IPS-18a (cell line): ENCODE measurements around the gene SLC6A4.
"Not testable (repeated sequence)": the region's sequence is repeated elsewhere in the genome, so short reads cannot be mapped to it uniquely, and the experiment has no call there.

ENCODE experiments used
- H3K27ac ChIP-seq: one replicate; pipeline ENCODE4 v1.5.1; 2013; ENCODE audit warnings: low read length
- H3K27me3 ChIP-seq: one replicate; pipeline ENCODE4 v1.6.1; 2013; ENCODE audit warnings: mild to moderate bottlenecking, low read length; ENCODE audit not compliant: control insufficient read depth, insufficient read depth
- H3K36me3 ChIP-seq: one replicate; pipeline ENCODE4 v1.6.1; 2013; ENCODE audit warnings: low read depth, low read length; ENCODE audit not compliant: control insufficient read depth
- H3K4me1 ChIP-seq: one replicate; pipeline ENCODE4 v1.6.1; 2013; ENCODE audit warnings: low read depth, low read length; ENCODE audit not compliant: control insufficient read depth
- H3K4me3 ChIP-seq: one replicate; pipeline ENCODE4 v1.5.1; 2013; ENCODE audit warnings: low read length
- H3K9ac ChIP-seq: one replicate; pipeline ENCODE4 v1.6.1; 2013; ENCODE audit warnings: mild to moderate bottlenecking, low read length, moderate library complexity
- H3K9me3 ChIP-seq: one replicate; pipeline ENCODE4 v1.6.1; 2013; ENCODE audit warnings: low read depth, low read length; ENCODE audit not compliant: control insufficient read depth

SLC6A4 gene

GRCh38 chr17:30217746-30218245, 17.7 kb downstream of the SLC6A4 start:
- Histone ChIP-seq H3K9me3 (no peaks in the 10 kb centered on the region), H3K9ac (no peak overlapping the region), H3K4me1 (no peaks in the 10 kb centered on the region), H3K27me3 (no peaks in the 10 kb centered on the region), H3K4me3 (no peak overlapping the region), H3K36me3 (no peaks in the 10 kb centered on the region), H3K27ac (no peak overlapping the region)

- H3K4me3 ChIP-seq: no peak overlapping the region
- no peak overlapping the region for H3K9ac ChIP-seq
- H3K36me3 ChIP-seq: no peaks in the 10 kb centered on the region
- H3K4me1 ChIP-seq: no peaks in the 10 kb centered on the region
- no peaks in the 10 kb centered on the region for H3K27me3 ChIP-seq
- H3K9me3 ChIP-seq: no peaks in the 10 kb centered on the region
- no peak overlapping the region for H3K27ac ChIP-seq
Observed at GRCh38 chr17:30217054-30217453, 18.4 kb downstream of the SLC6A4 start.

- Histone ChIP-seq H3K4me1 (no peaks in the 10 kb centered on the region), H3K27ac (no peak overlapping the region), H3K9ac (no peak overlapping the region), H3K4me3 (no peak overlapping the region), H3K9me3 (no peaks in the 10 kb centered on the region), H3K36me3 (no peaks in the 10 kb centered on the region), H3K27me3 (no peaks in the 10 kb centered on the region)
Observed at GRCh38 chr17:30212750-30213149, 22.7 kb downstream of the SLC6A4 start.

GRCh38 chr17:30211371-30211770, 24.1 kb downstream of the SLC6A4 start:
- H3K9ac ChIP-seq: no peak overlapping the region
- no peak overlapping the region for H3K4me3 ChIP-seq
- H3K36me3 ChIP-seq: no peaks in the 10 kb centered on the region
- no peaks in the 10 kb centered on the region for H3K9me3 ChIP-seq
- no peaks in the 10 kb centered on the region for H3K4me1 ChIP-seq
- H3K27me3 ChIP-seq: no peaks in the 10 kb centered on the region
- no peak overlapping the region for H3K27ac ChIP-seq

- H3K27me3 ChIP-seq: no peaks in the 10 kb centered on the region
- no peaks in the 10 kb centered on the region for H3K36me3 ChIP-seq
- no peaks in the 10 kb centered on the region for H3K9me3 ChIP-seq
- no peak overlapping the region for H3K27ac ChIP-seq
- no peaks in the 10 kb centered on the region for H3K4me1 ChIP-seq
- no peak overlapping the region for H3K4me3 ChIP-seq
- no peak overlapping the region for H3K9ac ChIP-seq
Observed at GRCh38 chr17:30210901-30211300, 24.6 kb downstream of the SLC6A4 start.

GRCh38 chr17:30210366-30210765, 25.1 kb downstream of the SLC6A4 start:
- Histone ChIP-seq H3K4me3 (no peak overlapping the region), H3K36me3 (no peaks in the 10 kb centered on the region), H3K27me3 (no peaks in the 10 kb centered on the region), H3K4me1 (no peaks in the 10 kb centered on the region), H3K9ac (no peak overlapping the region), H3K27ac (no peak overlapping the region), H3K9me3 (no peaks in the 10 kb centered on the region)

- Histone ChIP-seq H3K4me3 (no peak overlapping the region), H3K4me1 (no peaks in the 10 kb centered on the region), H3K27me3 (no peaks in the 10 kb centered on the region), H3K9me3 (no peaks in the 10 kb centered on the region), H3K36me3 (no peaks in the 10 kb centered on the region), H3K9ac (no peak overlapping the region), H3K27ac (no peak overlapping the region)
Observed at GRCh38 chr17:30209930-30210329, 25.6 kb downstream of the SLC6A4 start.

- Histone ChIP-seq H3K9me3 (no peaks in the 10 kb centered on the region), H3K9ac (no peak overlapping the region), H3K27me3 (no peaks in the 10 kb centered on the region), H3K36me3 (no peaks in the 10 kb centered on the region), H3K4me1 (no peaks in the 10 kb centered on the region), H3K27ac (no peak overlapping the region), H3K4me3 (no peak overlapping the region)
Observed at GRCh38 chr17:30208214-30208613, 27.3 kb downstream of the SLC6A4 start.

- Histone ChIP-seq H3K36me3 (no peaks in the 10 kb centered on the region), H3K27ac (no peak overlapping the region), H3K27me3 (no peaks in the 10 kb centered on the region), H3K9me3 (no peaks in the 10 kb centered on the region), H3K9ac (no peak overlapping the region), H3K4me1 (no peaks in the 10 kb centered on the region), H3K4me3 (no peak overlapping the region)
Observed at GRCh38 chr17:30207655-30208054, 27.8 kb downstream of the SLC6A4 start.

- Histone ChIP-seq H3K9ac (no peak overlapping the region), H3K27me3 (no peaks in the 10 kb centered on the region), H3K4me3 (no peak overlapping the region), H3K27ac (no peak overlapping the region), H3K36me3 (no peaks in the 10 kb centered on the region), H3K4me1 (no peaks in the 10 kb centered on the region), H3K9me3 (no peaks in the 10 kb centered on the region)
Observed at GRCh38 chr17:30203471-30203981, 32.0 kb downstream of the SLC6A4 start.

GRCh38 chr17:30200656-30201055, 34.8 kb downstream of the SLC6A4 start:
- H3K36me3 ChIP-seq, H3K27ac ChIP-seq, H3K4me3 ChIP-seq, H3K27me3 ChIP-seq, H3K9ac ChIP-seq, H3K4me1 ChIP-seq, H3K9me3 ChIP-seq: not testable (repeated sequence)

GRCh38 chr17:30200106-30200505, 35.4 kb downstream of the SLC6A4 start:
- no peaks in the 10 kb centered on the region for H3K9me3 ChIP-seq
- H3K27me3 ChIP-seq: no peaks in the 10 kb centered on the region
- no peak overlapping the region for H3K27ac ChIP-seq
- H3K9ac ChIP-seq: no peak overlapping the region
- no peaks in the 10 kb centered on the region for H3K36me3 ChIP-seq
- H3K4me3 ChIP-seq: no peak overlapping the region
- H3K4me1 ChIP-seq: no peaks in the 10 kb centered on the region
